Measurements from ENCODE around the gene HFE. TPM values are rescaled to one million over a fixed set of nuclear protein-coding genes. Genes with fewer than 3 reads are reported as not detected.

Gene HFE
- total and polyA plus RNA-seq, 2 of the 13 experiments (the other 11 are each of a cell fraction or from before 2014, with no cell fraction given): 3.7 to 6.3 TPM

- TF ChIP-seq, protein P1, sequence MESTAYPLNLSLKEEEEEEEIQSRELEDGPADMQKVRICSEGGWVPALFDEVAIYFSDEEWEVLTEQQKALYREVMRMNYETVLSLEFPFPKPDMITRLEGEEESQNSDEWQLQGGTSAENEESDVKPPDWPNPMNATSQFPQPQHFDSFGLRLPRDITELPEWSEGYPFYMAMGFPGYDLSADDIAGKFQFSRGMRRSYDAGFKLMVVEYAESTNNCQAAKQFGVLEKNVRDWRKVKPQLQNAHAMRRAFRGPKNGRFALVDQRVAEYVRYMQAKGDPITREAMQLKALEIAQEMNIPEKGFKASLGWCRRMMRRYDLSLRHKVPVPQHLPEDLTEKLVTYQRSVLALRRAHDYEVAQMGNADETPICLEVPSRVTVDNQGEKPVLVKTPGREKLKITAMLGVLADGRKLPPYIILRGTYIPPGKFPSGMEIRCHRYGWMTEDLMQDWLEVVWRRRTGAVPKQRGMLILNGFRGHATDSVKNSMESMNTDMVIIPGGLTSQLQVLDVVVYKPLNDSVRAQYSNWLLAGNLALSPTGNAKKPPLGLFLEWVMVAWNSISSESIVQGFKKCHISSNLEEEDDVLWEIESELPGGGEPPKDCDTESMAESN (CRISPR knock-in tag; conservative IDR thresholded peaks at IDR 0.05): no peak
- TF ChIP-seq ZNF281 (CRISPR knock-in tag; IDR thresholded peaks at IDR 0.05; ENCODE audit: borderline replicate concordance) (no peak), ZNF543 (CRISPR knock-in tag; IDR thresholded peaks at IDR 0.05) (peak; percentile 43; the same call in 1 of the 2 replicates), ZNF776 (CRISPR knock-in tag; IDR thresholded peaks at IDR 0.05) (no peak), ZNF530 (CRISPR knock-in tag; IDR thresholded peaks at IDR 0.05; ENCODE audit: low read depth) (no peak), ATF7 (IDR thresholded peaks at IDR 0.05) (no peak), ATF7 (CRISPR knock-in tag; IDR thresholded peaks at IDR 0.05) (no peak), SIX4 (CRISPR knock-in tag; IDR thresholded peaks at IDR 0.05) (no peak; the same call in 1 of the 2 replicates), MED13 (CRISPR knock-in tag; IDR thresholded peaks at IDR 0.05) (no peak), KDM4B (CRISPR knock-in tag; IDR thresholded peaks at IDR 0.05) (no peak), ZNF614 (CRISPR knock-in tag; IDR thresholded peaks at IDR 0.05; ENCODE audit: borderline replicate concordance) (no peak; the same call in 1 of the 2 replicates), GFI1 (CRISPR knock-in tag; IDR thresholded peaks at IDR 0.05; ENCODE audit: borderline replicate concordance) (no peak), HNRNPH1 (optimal IDR thresholded peaks at IDR 0.05; ENCODE audit: low read depth, low read length) (no peak), ZNF333 (CRISPR knock-in tag; IDR thresholded peaks at IDR 0.05; ENCODE audit: borderline replicate concordance) (no peak), ZC3H13 (CRISPR knock-in tag; IDR thresholded peaks at IDR 0.05) (peak; percentile 42; the same call in 1 of the 2 replicates), SKI (IDR thresholded peaks at IDR 0.05; ENCODE audit: partially characterized antibody) (no peak), ZNF737 (CRISPR knock-in tag; IDR thresholded peaks at IDR 0.05; ENCODE audit: borderline replicate concordance) (no peak), ZNF761 (CRISPR knock-in tag; conservative IDR thresholded peaks at IDR 0.05) (no peak), E2F1 (CRISPR knock-in tag; IDR thresholded peaks at IDR 0.05) (no peak), ARID4A (CRISPR knock-in tag; IDR thresholded peaks at IDR 0.05; ENCODE audit: borderline replicate concordance) (peak; percentile 71; the same call in 1 of the 2 replicates)
Measured at GRCh38 chr6:26043384-26044139, 43.7 kb upstream of the HFE start (continued).
